ENCODE results near the gene CCL17. TPM values are rescaled to one million over a fixed set of nuclear protein-coding genes. Genes with fewer than 3 reads are reported as not detected.
"Not testable (repeated sequence)": the region's sequence is repeated elsewhere in the genome, so short reads cannot be mapped to it uniquely, and the experiment has no call there.

The CCL17 gene
- total RNA-seq, 1 experiment from 2014 or later: not detected

DNA sequence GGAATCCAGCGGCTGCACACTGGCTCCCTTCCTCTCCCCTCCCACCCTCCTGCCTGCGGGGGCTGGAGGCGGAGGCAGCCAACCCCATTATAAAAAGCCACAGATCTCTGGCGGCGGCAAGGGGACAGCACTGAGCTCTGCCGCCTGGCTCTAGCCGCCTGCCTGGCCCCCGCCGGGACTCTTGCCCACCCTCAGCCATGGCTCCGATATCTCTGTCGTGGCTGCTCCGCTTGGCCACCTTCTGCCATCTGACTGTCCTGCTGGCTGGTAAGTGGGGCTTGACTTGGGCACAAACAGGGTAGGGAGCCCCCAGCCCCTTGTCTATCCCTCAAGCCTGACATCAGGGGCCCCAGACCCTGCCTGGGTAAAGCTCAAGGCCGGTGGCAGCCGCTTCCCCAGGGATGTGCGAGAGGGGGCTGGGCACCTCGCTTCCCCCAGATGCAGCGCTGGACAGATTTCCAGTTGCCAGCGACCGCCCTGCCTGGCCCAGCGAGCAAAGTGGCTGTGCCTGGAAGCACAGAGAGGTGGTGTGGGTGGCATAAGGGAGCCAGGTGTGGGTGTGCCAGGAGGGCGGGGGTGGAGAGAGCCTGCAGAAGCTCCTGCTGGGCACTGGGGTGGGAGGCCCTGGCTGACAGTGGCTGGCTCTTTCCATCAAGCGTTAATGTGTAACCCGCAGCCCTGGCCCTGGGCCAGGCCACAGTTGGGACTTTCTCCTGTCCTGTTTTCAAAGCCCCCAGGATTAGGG is 32.0 kb upstream of the CCL17 start, which contains the start of gene CX3CL1:
Gene CX3CL1 (plus strand): TSS at position 119 of the 745 bp plus-strand sequence. CDS start 79 bp downstream, at position 198.
- H3K4me3 ChIP-seq (ENCODE audit: insufficient read depth, low read depth, low read length): peak within 1 kb of the TSS; percentile 16; the same call in 1 of the 2 replicates
- DNase-seq: peak; percentile 93

DNA sequence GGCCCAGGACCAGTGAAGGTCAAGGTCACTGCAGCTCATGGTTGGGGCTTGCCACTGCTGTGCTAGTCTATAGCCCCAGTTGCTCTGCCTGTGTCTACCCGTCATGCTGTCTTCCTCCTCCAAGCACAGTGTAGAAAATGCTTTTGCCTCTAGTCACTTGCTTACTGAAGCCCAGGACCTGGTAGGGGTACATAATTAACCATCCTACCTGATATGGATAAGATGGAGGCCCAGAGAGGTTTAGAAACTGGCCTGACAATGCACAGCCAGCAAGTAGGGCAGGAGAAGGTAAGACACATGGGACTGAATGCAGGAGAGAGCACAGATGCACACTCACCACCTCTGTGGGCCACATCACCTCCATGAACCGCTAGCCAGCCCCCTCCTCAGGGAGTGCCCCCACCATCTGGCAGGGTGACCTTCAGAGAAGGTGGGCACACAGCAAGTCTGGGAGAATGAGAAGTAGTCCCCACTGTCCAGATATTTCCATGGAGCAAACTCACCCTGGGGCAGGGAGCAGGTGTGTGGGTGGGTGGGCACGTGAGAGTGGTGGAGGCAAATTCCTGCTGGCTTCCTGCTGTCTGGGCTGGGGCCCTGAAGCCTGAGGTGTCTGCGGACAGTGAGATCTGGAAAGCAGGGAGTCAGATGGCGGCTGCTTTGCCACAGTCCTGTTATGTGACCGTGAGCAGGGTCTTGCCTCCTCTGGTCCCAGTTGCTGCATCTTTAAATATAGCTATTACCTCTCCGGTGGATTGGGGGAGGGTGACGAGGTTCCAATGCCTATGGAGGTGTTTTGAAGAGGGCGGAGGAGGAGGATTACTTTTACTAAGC is 31.2 kb upstream of the CCL17 start:
- DNase-seq: peak; percentile 53
- H3K27me3 ChIP-seq (ENCODE audit: control insufficient read depth, insufficient read depth, low read length): no peaks in the 10 kb centered on the region
- H3K36me3 ChIP-seq (replicated peaks; ENCODE audit: control insufficient read depth, insufficient read depth, low read length): no peaks in the 10 kb centered on the region
- H3K4me3 ChIP-seq (ENCODE audit: insufficient read depth, low read depth, low read length): no peak overlapping the region

More for the DNA sequence above, 32.0 kb upstream of the CCL17 start, which contains the start of gene CX3CL1:
- Histone ChIP-seq H3K36me3 (replicated peaks; ENCODE audit: control insufficient read depth, insufficient read depth, low read length) (no peaks in the 10 kb centered on the region), H3K27me3 (ENCODE audit: control insufficient read depth, insufficient read depth, low read length) (no peaks in the 10 kb centered on the region)

DNA sequence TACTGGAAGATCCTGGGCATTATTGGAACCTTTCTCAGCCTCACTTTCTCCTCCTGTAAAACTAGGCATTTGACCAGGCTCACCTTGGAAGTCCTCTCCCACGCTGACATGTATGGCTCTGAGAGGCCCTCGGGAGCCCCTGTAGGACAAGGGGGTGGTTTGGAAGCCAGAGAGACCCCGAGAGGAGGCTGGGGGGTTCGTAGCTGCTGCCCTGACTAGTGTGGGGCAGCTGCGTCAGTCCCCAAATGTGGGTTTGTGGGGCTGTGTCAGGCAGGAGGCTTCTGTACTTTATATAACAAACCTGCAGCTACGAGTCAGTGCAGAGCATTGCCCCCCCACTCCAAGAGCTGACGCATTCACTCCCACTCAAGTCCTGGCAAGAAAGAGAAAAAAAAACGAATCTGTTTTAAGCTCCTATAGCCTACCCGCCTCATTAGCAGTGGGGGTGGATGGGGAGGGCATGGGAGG is 30.5 kb upstream of the CCL17 start:
- no peak overlapping the region for H3K4me3 ChIP-seq (ENCODE audit: insufficient read depth, low read depth, low read length)
- peak; percentile 18 for DNase-seq
- no peaks in the 10 kb centered on the region for H3K36me3 ChIP-seq (replicated peaks; ENCODE audit: control insufficient read depth, insufficient read depth, low read length)
- no peaks in the 10 kb centered on the region for H3K27me3 ChIP-seq (ENCODE audit: control insufficient read depth, insufficient read depth, low read length)

DNA sequence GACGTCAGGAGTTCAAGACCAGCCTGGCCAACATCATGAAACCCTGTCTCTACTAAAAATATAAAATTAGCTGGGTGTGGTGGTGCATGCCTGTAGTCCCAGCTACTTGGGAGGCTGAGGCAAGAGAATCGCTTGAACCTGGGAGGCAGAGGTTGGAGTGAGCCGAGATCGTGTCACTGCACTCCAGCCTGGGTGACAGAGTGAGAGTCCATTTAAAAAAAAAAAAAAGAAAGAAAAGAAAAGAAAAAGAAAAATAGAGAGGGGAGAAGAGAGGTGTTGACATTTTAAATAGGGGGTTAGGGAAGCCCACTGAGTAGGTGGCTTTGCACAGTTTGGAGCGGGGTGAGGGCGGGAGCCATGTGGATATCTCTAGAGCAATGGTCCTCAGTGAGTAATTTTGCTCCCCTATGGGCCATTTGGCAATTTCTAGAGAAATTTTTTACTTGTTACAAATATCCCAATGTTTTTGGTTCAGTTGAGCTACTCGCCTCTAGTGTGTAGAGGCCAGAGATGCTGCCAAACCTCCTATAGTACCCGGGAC is 29.6 kb upstream of the CCL17 start:
- H3K27me3 ChIP-seq (ENCODE audit: control insufficient read depth, insufficient read depth, low read length); H3K4me3 ChIP-seq (ENCODE audit: insufficient read depth, low read depth, low read length); DNase-seq; H3K36me3 ChIP-seq (replicated peaks; ENCODE audit: control insufficient read depth, insufficient read depth, low read length): not testable (repeated sequence)

DNA sequence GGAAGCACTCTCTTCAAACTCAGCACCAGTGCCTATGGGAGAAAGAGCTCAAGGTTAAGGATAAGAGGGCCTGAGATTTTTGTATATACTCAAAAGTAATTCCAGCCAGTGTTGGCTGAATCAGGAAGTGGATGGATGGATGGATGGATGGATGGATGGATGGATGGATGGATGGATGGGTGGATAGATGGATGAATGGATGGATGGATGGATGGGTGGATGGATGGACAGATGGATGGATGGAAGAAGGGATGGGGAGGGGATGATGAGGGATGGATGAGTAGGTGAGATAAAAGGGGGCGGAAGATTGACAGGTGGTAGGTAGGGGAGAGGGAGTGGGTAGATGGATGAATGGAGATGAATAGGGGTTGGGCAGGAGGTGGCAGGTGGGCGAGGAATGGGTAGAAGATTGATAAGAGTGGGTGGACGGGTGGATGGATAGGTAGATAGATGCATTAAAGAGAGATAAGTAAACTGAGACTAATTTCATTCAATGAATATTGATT is 28.2 kb upstream of the CCL17 start:
- H3K27me3 ChIP-seq (ENCODE audit: control insufficient read depth, insufficient read depth, low read length): no peaks in the 10 kb centered on the region
- no peak for DNase-seq
- no peaks in the 10 kb centered on the region for H3K36me3 ChIP-seq (replicated peaks; ENCODE audit: control insufficient read depth, insufficient read depth, low read length)
- H3K4me3 ChIP-seq (ENCODE audit: insufficient read depth, low read depth, low read length): no peak overlapping the region

DNA sequence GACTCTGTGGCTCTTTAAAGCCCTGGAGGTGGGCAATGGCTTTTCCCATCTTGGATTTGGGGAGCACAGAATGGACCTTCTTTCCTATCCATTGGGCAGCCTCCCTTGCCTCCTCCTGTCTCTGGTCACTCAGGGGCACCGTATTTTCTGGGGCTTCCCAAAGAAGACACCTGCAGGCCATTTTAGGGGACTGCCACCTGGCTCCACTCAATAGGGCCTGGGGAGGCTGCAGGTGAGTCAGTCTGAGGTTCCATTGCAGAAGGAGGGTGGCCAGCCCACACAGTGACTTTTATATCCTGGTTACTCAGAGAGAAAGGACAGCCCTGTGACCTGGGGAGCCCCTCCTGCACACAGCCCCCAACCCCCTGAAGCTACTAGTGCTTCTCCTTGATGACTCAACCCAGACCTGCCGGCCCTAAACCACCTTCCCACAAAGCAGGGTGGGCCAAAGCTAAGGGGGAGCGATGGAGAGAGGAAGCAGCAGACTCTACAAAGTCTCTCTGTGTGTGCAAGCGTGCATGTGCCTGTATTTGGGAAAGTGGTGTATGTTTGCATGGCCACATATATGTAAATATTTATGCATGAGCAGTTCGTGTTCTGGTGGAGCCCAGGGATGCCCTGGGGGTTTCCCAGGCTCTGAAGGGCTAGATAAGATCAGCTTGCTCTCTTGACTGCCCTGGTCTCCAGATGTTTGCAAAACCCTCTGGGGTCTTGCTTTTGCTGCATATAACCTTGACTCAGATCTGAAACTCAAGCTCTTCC is 27.3 kb upstream of the CCL17 start:
- no peak overlapping the region for H3K4me3 ChIP-seq (ENCODE audit: insufficient read depth, low read depth, low read length)
- no peaks in the 10 kb centered on the region for H3K27me3 ChIP-seq (ENCODE audit: control insufficient read depth, insufficient read depth, low read length)
- no peaks in the 10 kb centered on the region for H3K36me3 ChIP-seq (replicated peaks; ENCODE audit: control insufficient read depth, insufficient read depth, low read length)
- peak; percentile 65 for DNase-seq

DNA sequence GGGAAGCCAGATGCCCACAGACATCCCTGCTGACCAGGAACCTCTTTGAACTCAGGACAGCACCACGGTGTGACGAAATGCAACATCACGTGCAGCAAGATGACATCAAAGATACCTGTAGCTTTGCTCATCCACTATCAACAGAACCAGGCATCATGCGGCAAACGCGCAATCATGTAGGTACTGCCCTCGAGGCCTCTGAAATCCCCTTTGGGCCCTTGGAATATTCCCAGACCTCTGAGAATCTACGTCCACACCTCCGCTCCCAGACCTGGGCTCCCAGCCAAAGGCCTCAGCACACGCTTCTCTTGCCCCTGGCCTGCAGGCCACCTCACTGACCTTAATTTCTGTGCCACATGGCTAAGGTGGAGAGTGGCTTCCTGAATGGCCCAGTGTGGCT is 25.0 kb upstream of the CCL17 start:
- no peak for DNase-seq
- Histone ChIP-seq H3K4me3 (ENCODE audit: insufficient read depth, low read depth, low read length) (no peak overlapping the region), H3K27me3 (ENCODE audit: control insufficient read depth, insufficient read depth, low read length) (no peaks in the 10 kb centered on the region), H3K36me3 (replicated peaks; ENCODE audit: control insufficient read depth, insufficient read depth, low read length) (no peaks in the 10 kb centered on the region)

DNA sequence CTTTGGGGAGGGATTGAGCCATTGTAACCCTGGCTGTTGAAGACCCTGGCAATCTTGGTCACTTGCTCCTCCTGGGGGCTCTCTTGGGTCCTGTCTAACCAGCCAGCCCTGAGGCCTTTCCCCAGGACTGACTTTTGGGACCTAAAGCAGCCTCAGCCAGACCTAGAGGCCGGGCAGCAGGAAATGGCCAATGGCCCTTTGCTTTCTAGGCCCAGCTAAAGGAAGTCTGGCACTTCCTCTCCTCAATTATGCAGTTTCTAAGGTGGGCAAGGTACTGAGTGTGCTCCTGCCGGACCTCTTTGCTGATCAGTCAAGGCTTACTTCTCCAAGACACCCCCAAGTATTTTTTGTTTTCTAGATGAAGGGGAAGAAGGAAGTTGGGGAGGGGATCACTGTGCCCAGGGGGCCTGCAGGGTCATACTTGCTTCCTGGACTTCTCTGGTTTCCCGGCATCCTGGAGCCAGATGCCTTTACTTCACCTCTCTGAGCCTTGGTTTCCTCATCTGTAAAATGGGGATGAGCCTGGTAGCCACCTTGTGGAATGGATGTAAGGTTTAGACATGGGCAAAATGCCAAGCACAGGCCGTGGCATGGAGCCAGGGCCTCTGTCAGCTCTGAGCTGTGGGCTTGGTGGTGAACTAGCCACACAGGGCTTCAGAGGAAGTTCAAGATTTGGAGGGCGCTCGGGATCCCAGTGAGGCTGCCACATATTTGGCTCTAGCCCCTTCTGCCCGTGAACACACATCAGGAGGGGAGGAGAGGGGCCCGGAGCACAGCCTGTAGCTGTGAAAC is 23.7 kb upstream of the CCL17 start:
- no peaks in the 10 kb centered on the region for H3K36me3 ChIP-seq (replicated peaks; ENCODE audit: control insufficient read depth, insufficient read depth, low read length)
- H3K4me3 ChIP-seq (ENCODE audit: insufficient read depth, low read depth, low read length): no peak overlapping the region
- no peak for DNase-seq

DNA sequence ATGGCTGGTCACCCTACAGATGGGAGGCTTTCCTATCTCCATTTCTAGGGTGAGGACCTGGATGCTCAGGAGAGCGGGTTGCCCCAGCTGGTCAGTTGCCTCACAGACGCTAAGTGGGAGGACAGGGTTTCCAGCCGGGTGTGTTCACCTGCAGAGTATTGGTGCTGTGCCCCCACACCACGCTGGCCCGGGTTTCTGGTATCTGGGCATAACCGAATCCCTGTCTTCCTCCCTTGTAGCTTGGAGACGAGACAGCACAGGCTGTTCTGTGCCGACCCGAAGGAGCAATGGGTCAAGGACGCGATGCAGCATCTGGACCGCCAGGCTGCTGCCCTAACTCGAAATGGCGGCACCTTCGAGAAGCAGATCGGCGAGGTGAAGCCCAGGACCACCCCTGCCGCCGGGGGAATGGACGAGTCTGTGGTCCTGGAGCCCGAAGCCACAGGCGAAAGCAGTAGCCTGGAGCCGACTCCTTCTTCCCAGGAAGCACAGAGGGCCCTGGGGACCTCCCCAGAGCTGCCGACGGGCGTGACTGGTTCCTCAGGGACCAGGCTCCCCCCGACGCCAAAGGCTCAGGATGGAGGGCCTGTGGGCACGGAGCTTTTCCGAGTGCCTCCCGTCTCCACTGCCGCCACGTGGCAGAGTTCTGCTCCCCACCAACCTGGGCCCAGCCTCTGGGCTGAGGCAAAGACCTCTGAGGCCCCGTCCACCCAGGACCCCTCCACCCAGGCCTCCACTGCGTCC is 22.6 kb upstream of the CCL17 start:
- Histone ChIP-seq H3K4me3 (ENCODE audit: insufficient read depth, low read depth, low read length) (no peak overlapping the region), H3K27me3 (ENCODE audit: control insufficient read depth, insufficient read depth, low read length) (no peaks in the 10 kb centered on the region), H3K36me3 (replicated peaks; ENCODE audit: control insufficient read depth, insufficient read depth, low read length) (no peaks in the 10 kb centered on the region)
- DNase-seq: peak; percentile 11

More for the DNA sequence above, 23.7 kb upstream of the CCL17 start:
- no peaks in the 10 kb centered on the region for H3K27me3 ChIP-seq (ENCODE audit: control insufficient read depth, insufficient read depth, low read length)

DNA sequence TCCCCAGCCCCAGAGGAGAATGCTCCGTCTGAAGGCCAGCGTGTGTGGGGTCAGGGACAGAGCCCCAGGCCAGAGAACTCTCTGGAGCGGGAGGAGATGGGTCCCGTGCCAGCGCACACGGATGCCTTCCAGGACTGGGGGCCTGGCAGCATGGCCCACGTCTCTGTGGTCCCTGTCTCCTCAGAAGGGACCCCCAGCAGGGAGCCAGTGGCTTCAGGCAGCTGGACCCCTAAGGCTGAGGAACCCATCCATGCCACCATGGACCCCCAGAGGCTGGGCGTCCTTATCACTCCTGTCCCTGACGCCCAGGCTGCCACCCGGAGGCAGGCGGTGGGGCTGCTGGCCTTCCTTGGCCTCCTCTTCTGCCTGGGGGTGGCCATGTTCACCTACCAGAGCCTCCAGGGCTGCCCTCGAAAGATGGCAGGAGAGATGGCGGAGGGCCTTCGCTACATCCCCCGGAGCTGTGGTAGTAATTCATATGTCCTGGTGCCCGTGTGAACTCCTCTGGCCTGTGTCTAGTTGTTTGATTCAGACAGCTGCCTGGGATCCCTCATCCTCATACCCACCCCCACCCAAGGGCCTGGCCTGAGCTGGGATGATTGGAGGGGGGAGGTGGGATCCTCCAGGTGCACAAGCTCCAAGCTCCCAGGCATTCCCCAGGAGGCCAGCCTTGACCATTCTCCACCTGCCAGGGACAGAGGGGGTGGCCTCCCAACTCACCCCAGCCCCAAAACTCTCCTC is 21.9 kb upstream of the CCL17 start:
- peak; percentile 58 for DNase-seq
- H3K4me3 ChIP-seq (ENCODE audit: insufficient read depth, low read depth, low read length): no peak overlapping the region
- no peaks in the 10 kb centered on the region for H3K27me3 ChIP-seq (ENCODE audit: control insufficient read depth, insufficient read depth, low read length)
- no peaks in the 10 kb centered on the region for H3K36me3 ChIP-seq (replicated peaks; ENCODE audit: control insufficient read depth, insufficient read depth, low read length)

DNA sequence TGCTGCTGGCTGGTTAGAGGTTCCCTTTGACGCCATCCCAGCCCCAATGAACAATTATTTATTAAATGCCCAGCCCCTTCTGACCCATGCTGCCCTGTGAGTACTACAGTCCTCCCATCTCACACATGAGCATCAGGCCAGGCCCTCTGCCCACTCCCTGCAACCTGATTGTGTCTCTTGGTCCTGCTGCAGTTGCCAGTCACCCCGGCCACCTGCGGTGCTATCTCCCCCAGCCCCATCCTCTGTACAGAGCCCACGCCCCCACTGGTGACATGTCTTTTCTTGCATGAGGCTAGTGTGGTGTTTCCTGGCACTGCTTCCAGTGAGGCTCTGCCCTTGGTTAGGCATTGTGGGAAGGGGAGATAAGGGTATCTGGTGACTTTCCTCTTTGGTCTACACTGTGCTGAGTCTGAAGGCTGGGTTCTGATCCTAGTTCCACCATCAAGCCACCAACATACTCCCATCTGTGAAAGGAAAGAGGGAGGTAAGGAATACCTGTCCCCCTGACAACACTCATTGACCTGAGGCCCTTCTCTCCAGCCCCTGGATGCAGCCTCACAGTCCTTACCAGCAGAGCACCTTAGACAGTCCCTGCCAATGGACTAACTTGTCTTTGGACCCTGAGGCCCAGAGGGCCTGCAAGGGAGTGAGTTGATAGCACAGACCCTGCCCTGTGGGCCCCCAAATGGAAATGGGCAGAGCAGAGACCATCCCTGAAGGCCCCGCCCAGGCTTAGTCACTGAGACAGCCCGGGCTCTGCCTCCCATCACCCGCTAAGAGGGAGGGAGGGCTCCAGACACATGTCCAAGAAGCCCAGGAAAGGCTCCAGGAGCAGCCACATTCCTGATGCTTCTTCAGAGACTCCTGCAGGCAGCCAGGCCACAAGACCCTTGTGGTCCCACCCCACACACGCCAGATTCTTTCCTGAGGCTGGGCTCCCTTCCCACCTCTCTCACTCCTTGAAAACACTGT is 21.0 kb upstream of the CCL17 start:
- peak; percentile 42 for DNase-seq
- no peak overlapping the region for H3K4me3 ChIP-seq (ENCODE audit: insufficient read depth, low read depth, low read length)
- H3K27me3 ChIP-seq (ENCODE audit: control insufficient read depth, insufficient read depth, low read length): no peaks in the 10 kb centered on the region
- no peaks in the 10 kb centered on the region for H3K36me3 ChIP-seq (replicated peaks; ENCODE audit: control insufficient read depth, insufficient read depth, low read length)

All from H7 (cell line).